ENCODE measurements around the gene MBNL3. TPM values are rescaled to one million over a fixed set of nuclear protein-coding genes. Genes with fewer than 3 reads are reported as not detected.
"Not testable (repeated sequence)": the region's sequence is repeated elsewhere in the genome, so short reads cannot be mapped to it uniquely, and the experiment has no call there.

MBNL3 gene
- total RNA-seq, 1 donor from 2014 or later, result 10.0 TPM

DNA sequence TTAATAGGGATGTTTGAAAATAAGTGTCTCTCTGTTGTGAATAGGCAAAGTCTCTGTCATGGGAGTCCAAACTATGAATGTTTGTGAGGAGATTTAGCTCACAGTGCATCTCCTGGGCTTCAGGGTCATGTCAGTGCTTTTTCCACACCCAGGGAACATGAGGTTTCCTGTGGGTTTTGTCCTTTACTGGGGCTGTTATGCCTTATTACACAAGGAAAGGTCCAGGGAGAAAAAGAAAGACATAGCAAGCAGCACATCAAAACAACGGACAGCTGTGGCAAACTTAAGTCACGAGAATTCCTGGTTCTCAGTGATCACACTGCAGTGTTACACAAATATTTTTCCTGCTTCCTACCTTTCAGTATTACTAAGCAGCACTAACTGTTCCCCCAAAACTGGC, 99.4 kb downstream of the MBNL3 start:
- DNase-seq (ENCODE audit: low spot score), result no peak
- intact Hi-C loops (cut with DNase I), result no loop called here

DNA sequence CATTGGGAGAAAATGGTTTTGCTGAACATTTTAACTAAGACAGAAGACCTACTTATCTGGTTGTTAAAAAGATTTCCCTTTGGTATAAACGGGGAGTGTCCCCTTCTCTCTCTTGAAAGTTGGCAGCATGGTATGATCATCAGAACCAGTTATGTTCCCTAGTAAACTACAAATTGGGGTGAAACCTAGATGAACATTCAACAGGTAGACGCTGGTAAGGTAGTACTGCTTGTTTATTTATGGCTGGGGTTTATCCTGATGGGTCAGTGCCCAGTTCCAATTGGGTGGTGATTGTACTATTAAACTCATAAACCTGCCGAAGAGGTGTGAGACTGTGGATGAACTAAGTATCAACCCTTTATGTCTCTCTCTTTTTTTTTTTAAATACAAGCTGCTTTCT, 100.5 kb downstream of the MBNL3 start:
- intact Hi-C loops (cut with DNase I), result no loop called here
- DNase-seq (ENCODE audit: low spot score), result no peak

DNA sequence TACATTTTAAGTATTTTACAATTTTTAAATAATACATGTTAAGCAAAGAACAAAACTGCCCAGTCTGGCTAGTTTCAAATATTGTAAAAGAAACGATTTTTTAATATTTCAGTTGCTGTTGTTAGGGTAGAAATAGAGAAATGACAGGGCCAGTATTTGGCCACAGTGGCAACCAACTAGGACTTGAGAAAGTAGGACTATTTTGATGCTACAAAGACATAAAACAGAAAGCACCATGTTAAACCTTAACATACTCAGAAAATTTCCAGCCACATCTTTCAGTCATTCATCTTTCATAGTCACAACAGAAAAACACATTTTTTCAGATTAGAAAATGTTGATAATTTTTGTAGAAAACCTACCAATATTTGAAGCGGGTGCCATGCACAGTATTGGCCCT, 104.5 kb downstream of the MBNL3 start:
- DNase-seq (ENCODE audit: low spot score), result no peak
- intact Hi-C loops (cut with DNase I), result no loop called here

DNA sequence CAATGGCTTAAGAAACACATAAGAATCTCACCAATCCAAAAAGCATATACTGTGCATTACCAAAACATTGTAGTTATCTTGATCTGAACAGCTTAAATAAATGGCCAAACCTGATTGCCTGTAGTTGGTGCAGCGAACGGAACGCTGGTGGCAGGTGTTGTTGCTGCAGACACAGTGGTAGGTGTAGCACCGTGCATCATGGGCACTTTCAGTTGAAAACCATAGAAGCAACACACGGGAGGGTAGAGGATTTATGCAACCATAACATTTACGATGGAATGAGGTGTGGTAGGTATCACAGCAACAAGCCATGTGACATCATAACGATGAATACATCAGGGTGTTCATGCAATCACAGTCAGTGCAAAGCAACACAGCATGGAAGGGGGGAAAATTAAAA, 106.8 kb downstream of the MBNL3 start:
- intact Hi-C loops (cut with DNase I), result no loop called here
- DNase-seq (ENCODE audit: low spot score), result no peak

DNA sequence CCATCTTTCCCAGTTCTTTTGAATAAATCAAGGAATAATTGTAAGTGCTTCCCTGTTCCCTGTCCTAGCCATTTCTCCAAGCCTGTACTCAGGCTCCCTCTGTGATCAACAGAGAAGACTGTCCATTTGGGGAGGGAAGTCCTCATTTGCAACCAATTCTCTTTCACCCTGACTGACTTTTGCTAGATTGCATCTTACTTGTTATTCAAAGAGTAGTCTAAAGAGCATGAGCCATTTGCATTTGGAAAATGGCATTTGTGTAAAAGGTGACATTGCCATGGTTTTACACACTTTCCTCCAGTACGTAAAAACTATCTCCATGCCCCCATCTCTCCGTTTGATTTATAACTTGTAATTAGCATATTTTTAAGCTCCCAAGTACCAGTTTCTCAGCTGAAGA, 110.6 kb downstream of the MBNL3 start:
- intact Hi-C loops (cut with DNase I), result no loop called here
- DNase-seq (ENCODE audit: low spot score), result no peak

DNA sequence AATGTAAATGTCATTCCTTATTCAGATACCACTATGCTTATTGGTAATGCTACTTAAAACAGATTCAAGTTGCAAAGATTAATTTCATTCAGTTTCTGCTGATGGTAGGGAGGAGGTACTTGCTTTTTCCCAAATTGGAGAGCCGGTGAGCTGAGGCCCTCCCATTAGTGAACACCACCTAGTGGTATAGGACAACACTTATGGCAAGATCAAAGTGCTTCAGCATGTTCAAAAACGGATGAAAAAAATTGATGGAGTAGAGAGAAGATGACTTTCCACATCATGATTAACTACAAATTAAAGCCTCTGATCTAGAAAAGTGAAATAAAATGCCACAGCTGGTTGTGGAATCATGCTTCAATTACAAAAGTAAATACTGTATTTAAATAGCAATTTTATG, 112.9 kb downstream of the MBNL3 start:
- DNase-seq (ENCODE audit: low spot score), result no peak
- intact Hi-C loops (cut with DNase I), result no loop called here

DNA sequence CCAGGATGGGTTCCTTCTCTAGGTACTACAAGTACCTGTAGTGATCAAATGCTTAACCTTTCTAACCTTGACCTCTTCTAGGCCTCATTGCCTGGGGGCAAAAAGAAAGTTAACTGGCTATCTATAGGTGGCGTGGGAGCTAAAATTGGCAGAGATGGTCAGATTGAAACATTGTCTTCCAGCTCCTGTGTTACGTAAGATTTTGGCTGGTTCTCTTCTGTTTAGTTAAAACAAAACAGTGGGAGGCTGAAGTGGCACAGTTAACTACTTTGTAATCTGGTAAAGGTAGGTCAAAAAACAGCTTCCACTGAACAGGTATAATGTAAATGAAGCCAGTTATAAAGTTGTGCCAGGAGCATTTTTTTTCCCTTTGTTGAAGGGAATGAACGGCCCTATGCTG, 115.2 kb downstream of the MBNL3 start:
- intact Hi-C loops (cut with DNase I), result no loop called here
- DNase-seq (ENCODE audit: low spot score), result no peak

DNA sequence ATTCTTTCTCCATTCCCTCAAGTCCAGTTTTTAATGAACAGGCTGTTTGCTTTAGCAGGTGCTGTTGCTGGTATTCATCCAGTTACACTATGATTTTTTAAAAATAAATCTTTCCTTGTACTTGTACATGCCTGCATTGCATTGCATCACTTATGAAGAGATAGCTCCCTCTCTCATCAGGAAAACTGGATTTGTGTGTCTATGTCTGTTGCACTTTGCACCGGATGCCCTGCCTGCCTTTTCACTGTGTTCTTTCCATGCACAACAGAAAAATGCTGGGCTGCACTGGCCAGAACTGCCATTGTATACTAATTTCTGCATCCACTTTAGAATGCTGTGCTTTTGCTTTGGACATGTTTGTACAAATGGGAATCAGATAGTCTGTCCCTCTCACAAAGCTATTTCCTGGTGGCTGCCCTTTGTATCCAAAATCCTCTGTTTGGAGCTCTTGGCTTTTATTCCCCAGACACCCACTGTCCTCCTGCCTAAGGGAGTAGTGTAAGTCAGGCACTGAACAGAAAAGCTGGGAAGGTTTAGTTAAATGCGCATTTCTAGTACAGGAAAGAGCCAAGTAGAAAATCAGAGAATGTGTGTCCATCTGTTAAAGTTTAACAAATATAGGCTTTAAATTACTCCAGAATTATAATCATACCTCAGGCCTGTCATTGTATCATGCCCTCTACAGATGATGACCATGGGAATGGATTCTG, 119.1 kb downstream of the MBNL3 start:
- DNase-seq (ENCODE audit: low spot score), result no peak
- intact Hi-C loops (cut with DNase I), result no loop called here

DNA sequence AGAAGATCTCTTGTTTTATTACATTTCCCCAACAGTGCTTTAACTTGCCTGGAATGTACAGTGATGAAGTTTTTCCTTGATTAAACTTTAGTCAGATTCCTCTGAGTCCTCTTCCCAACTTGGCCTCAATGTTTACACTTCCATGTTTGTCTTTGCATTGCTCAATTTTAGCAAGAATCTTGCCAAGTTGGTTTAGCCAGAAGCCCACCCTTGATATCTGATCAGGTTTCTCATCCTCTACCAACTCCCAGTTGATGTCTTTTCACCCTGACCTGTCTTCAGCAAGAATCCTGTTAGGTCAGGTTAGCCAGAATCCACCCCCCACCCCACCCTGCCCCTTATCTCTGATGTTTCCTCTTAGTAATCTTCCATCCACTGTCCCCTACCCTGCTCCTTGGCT, 120.9 kb downstream of the MBNL3 start:
- no peak for DNase-seq (ENCODE audit: low spot score)
- intact Hi-C loops (cut with DNase I), result no loop called here

DNA sequence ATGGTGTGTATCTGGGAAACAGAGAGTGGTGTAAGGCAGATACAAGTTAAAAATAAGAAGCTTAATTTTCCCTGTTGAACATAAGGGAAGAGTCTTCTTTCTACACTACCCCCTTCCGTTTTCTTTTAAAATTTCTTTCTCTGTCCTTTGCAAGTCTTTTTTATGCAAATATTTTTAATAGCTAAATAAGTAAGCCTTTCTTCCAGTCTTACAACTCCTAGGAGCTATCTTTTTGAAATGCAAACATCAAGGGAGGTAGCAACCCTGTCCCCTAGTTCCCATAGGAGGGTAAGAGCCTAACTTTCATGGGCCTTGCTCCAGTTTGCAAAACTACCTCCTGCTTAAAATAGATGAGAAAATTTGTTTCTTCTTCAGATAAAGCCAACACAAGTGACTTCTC, 121.5 kb downstream of the MBNL3 start:
- intact Hi-C loops (cut with DNase I), result no loop called here
- DNase-seq (ENCODE audit: low spot score), result no peak

DNA sequence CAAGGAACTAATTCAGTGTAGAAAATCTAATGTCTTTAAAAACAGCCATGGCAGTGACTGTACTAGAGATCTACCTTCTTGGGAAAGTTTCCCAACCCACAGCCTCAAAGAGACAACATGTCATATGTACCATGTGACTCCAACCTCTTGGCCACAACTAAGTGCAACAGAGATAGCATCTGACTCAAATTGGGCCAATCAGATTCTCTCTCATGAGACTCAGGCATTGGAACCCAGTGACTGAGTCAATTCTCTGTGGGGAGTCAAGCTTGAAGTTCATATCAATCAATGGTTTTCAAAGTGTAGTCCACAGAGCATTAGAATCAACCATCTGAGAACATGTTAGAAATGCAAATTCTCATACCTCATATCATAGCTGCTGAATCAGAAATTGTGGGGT, 123.3 kb downstream of the MBNL3 start:
- intact Hi-C loops (cut with DNase I), result no loop called here
- DNase-seq (ENCODE audit: low spot score), result no peak

DNA sequence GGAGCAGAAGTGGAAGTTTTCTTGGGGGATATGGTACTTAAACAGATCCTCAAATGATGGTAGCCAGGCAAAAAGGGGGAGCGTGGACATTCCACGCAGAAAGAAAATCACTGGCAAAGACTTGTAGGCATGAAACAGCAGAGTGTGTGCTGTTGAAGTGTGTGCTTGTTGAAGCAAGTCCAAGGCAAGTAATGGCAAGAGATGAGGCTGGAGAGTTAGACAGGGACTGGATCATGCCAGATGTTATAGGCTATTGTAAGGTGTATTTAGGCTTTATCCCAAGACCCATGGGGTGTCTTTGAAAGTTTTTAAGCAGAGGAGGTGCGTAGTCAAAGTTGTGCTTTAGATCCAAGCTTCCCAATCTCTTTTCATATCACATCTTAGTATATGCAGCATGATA, 124.5 kb downstream of the MBNL3 start:
- intact Hi-C loops (cut with DNase I), result no loop called here
- no peak for DNase-seq (ENCODE audit: low spot score)

DNA sequence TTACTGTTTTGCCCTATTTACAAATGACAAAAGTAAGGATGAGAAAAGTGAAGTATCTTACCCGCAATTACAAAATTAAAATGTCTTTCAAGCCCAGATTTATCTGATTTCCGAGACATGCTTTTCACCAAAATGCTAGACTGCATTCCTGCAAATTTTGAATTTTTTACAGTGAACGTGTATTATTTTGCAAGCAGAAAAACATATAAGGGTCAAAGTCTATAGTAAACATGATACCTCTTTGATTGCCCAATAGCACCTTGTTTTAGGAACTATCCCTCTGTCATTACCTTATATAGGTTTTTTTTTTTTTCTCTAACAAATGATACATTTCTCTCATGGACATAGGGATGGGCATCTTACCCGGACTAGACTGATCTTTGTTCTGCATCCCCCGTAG, 135.4 kb downstream of the MBNL3 start:
- DNase-seq (ENCODE audit: low spot score), result no peak

DNA sequence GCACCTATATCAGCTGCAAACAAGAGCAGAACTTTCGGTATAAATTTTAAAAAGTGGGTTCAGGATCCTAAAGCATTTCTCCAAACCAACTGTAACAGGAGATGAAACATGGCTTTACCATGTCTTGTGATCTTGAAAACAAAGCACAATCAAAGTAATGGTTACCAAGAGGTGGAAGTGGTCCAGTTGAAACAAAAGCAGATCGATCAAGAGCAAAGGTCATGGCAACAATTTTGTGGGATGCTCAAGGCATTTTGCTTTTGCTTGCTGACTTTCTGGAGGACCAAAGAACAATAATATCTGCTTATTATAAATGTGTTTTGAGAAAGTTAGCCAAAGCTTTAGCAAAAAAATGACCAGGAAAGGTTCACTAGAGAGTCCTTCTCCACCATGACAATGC, 152.7 kb downstream of the MBNL3 start:
- intact Hi-C loops (cut with DNase I), result no loop called here
- DNase-seq (ENCODE audit: low spot score), result no peak

More for the DNA sequence above, 135.4 kb downstream of the MBNL3 start:
- intact Hi-C loops (cut with DNase I), result no loop called here

DNA sequence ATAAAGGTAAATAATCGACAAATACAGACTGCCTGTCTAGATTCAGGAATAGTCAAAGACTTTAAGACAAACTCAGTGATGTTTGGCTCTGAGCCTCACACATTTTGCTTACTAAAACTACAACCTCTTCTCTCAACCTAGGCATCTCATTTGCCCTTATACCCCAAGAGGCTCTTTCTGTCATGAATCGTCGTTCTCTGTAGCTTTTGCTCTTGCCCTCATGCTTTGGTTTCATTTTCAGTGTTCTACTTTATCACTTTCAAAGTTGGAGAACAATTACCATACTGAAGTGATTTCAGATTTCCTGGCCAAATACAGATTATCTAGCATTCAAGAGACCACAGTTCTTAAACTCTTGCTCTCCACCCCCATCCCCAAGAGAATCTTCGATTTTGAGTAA, 155.5 kb downstream of the MBNL3 start:
- no peak for DNase-seq (ENCODE audit: low spot score)
- intact Hi-C loops (cut with DNase I), result no loop called here

DNA sequence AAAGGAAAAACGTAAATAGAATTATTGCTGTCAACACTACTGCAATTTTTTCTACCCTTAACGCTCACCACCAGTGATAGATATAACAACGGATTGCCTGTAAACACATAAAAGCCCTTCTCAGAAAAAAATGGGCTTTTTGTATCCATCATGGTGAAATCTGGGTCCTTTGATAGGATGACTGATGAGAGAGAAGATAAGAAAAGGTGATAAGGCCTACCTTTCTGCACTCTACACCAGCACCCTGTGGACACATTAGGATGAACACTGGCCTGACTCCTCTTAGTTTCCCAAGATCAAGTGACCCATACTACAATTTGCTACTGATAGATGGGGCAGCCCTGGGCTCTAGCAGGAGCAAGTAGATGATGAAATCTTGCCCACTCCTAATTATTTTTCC, 157.3 kb downstream of the MBNL3 start:
- intact Hi-C loops (cut with DNase I), result no loop called here
- DNase-seq (ENCODE audit: low spot score), result no peak

DNA sequence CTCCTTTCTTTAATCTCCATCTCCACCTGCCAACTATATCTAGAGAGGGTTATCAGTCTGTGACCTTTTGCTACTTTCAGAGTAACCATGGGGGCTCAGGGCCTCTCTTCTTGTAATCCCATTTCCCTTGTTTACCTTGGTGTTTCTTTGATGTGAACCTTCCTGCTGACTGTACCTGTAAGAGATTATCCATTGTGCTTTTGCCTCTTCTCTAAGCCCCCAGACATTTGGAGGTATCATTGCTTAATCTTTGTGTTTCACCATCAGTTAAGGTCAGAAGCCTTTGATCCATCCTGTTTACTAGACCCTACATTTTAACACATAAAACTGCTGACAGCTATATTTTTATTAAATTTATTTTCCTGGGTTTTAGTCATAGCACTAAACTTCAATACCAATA, 157.8 kb downstream of the MBNL3 start:
- DNase-seq (ENCODE audit: low spot score), result no peak
- intact Hi-C loops (cut with DNase I), result no loop called here

DNA sequence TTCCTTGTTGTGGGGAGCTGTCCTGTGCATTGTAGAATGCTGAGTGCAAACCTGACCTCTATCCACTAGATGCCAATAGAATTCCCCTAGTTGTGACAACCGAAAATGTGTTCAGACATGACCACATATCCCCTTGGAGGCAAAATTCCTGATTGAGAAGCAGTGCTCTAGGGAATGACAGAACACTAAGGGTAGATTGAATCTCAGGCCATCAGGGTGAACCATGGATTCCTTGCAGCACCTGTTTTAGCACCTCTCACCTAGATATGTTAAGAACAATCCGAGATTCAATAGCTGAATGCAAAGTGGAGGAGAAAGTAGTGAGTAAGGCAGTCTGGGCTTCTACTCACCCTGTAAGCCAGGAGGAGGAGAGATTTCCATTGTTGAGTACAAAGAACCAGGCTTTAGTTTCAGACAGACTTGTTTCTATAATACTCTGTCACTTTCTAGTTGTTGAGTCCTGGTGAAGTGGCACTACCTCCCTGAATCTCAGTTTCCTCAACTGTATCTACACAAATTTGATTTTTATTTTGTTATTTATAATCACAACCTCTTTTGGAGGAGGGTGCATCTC, 158.6 kb downstream of the MBNL3 start:
- DNase-seq (ENCODE audit: low spot score), result no peak
- intact Hi-C loops (cut with DNase I), result no loop called here

DNA sequence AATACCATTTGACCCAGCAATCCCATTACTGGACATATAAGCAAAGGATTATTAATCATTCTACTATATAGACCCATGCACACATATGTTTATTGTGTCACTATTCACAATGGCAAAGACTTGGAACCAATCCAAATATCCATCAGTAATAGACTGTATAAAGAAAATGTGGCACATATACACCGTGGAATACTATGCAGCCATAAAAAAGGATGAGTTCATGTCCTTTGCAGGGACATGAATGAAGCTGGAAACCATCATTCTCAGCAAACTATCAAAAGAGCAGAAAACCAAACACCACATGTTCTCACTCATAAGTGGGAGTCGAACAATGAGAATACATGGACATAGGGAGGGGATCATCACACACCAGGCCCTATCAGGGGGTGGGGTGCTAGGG, 161.9 kb downstream of the MBNL3 start:
- DNase-seq (ENCODE audit: low spot score); intact Hi-C loops (cut with DNase I): not testable (repeated sequence)
